MV-4-11 (cell line): ENCODE data around the gene NOTCH4.

Experiments used
- DNase-seq: peaks from one replicate; lab custom pipeline; 2025; lab: John Stamatoyannopoulos, UW

Gene NOTCH4

GRCh38 chr6:32163559-32164258 lies 60.2 kb downstream of the NOTCH4 start:
- no peak for DNase-seq

GRCh38 chr6:32158052-32158451 lies 65.8 kb downstream of the NOTCH4 start:
- no peak for DNase-seq

GRCh38 chr6:32156891-32157290 lies 67.0 kb downstream of the NOTCH4 start:
- DNase-seq: no peak

- no peak for DNase-seq
Observed at GRCh38 chr6:32154514-32155161, 69.2 kb downstream of the NOTCH4 start.

- DNase-seq: no peak
Observed at GRCh38 chr6:32153564-32154513, 70.0 kb downstream of the NOTCH4 start, which contains the start of gene PPT2. PPT2 (plus strand) TSS chr6:32154141; CDS start chr6:32154595, 454 bp downstream.

- no peak for DNase-seq
Observed at GRCh38 chr6:32152769-32153563, 70.9 kb downstream of the NOTCH4 start.

- no peak for DNase-seq
Observed at GRCh38 chr6:32151863-32152768, 71.8 kb downstream of the NOTCH4 start, which contains the start of gene PRRT1. PRRT1 (minus strand) TSS chr6:32151939; CDS start chr6:32151827, 112 bp downstream.

GRCh38 chr6:32151181-32151862 lies 72.5 kb downstream of the NOTCH4 start:
- DNase-seq: no peak

- no peak for DNase-seq
Observed at GRCh38 chr6:32149932-32150870, 73.7 kb downstream of the NOTCH4 start.

- DNase-seq: no peak
Observed at GRCh38 chr6:32149092-32149755, 74.6 kb downstream of the NOTCH4 start.

- no peak for DNase-seq
Observed at GRCh38 chr6:32148289-32149091, 75.4 kb downstream of the NOTCH4 start.

GRCh38 chr6:32147401-32148132 lies 76.3 kb downstream of the NOTCH4 start:
- DNase-seq: no peak

- no peak for DNase-seq
Observed at GRCh38 chr6:32146687-32147086, 77.2 kb downstream of the NOTCH4 start.

GRCh38 chr6:32146287-32146686 lies 77.6 kb downstream of the NOTCH4 start:
- DNase-seq: no peak
